ENCODE data around the gene POLR2J. TPM values are rescaled to one million over a fixed set of nuclear protein-coding genes. Genes with fewer than 3 reads are reported as not detected.
"Not testable (repeated sequence)": the region's sequence is repeated elsewhere in the genome, so short reads cannot be mapped to it uniquely, and the experiment has no call there.

Gene POLR2J
- 10 to 100 TPM in 3 of 4 donors, 1 to 10 TPM in 1; 6.9 to 31.5 (median 20.8) TPM for total RNA-seq

GRCh38 chr7:102478314-102479208 lies at the start of gene POLR2J:
TSS of gene POLR2J (minus strand) at chr7:102478922. CDS start at chr7:102478860, 62 bp downstream.
- intact Hi-C loops (cut with DNase I); H3K4me1 ChIP-seq; H3K9me3 ChIP-seq; H3K36me3 ChIP-seq; H3K27me3 ChIP-seq; H3K27ac ChIP-seq: not testable (repeated sequence)
- TF ChIP-seq CTCF (IDR thresholded peaks at IDR 0.05) (peak in 4 of 6 experiments; percentile 16 to 62 (median 36)), POLR2A (IDR thresholded peaks at IDR 0.05) (peak in 1 of 2 donors; percentile 47)
- H3K4me3 ChIP-seq (replicated peaks in 1 of 3): peak within 1 kb of the TSS in 1 of 3 donors; percentile 40
- peak; percentile 67 to 86 for DNase-seq
- WGBS, 2 donors: 0% methylated on average over 1 of the region's 72 CpGs; no CpG with 5 or more reads in 1 of the 2 donors

DNA sequence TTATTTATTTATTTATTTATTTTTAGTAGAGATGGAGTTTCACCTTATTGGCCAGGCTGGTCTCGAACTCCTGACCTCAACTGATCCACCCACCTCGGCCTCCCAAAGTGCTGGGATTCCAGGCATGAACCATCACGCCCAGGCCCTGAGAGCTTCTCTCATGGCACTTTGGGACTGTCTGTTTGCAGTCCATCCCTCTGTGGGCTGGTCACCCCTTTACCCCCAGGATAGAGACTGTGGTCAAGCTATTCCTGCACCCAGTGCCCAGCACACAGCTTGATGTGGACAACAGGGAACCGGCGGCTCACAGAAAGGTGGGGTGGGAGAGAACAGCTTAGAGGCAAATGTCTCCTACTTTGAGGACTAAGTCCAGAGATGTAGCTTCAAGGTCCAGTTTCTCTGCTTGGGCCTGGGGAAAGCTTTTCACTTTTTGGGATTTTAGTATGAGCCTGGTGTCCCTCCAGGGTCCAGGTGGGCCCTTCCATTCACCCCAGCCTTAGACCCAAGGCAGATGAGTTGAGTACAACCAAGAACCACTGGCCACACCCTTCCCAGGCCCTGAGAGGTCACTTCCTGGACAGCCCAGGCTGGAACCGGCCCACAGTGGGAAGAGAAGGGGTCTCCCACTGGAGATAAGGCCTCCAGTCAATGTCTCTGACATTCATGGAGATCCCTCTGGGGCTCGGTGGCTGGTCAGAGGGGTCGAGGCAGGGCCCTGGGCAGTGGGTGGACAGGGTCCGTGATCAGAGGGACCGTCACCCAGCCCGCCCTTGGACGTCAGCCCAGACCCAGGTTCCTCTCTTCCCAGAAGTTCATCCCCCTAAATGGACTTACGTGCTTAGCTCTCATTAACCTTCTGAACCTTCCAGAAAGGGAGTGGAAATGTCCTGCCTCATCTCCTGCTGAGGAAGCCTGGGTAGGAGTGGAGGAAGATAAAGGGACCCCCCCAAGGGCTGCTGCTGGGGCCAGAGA lies 49.4 kb upstream of the POLR2J start:
- H3K36me3 ChIP-seq; DNase-seq; H3K9me3 ChIP-seq; H3K4me3 ChIP-seq (replicated peaks in 1 of 3); intact Hi-C loops (cut with DNase I); H3K27ac ChIP-seq; H3K4me1 ChIP-seq; H3K27me3 ChIP-seq: not testable (repeated sequence)
- WGBS, 2 donors: 90% methylated on average over 2 of the region's 13 CpGs; no CpG with 5 or more reads in 1 of the 2 donors

- H3K27me3 ChIP-seq, DNase-seq: not testable (repeated sequence)
- WGBS, 2 donors: 44 to 67% methylated on average over 1 of the region's 8 CpGs
These were observed 48.5 kb upstream of the POLR2J start for GRCh38 chr7:102527182-102527581.

GRCh38 chr7:102524803-102525202 lies 46.1 kb upstream of the POLR2J start:
- H3K27ac ChIP-seq; H3K4me1 ChIP-seq; DNase-seq; intact Hi-C loops (cut with DNase I); H3K36me3 ChIP-seq; H3K4me3 ChIP-seq (replicated peaks in 1 of 3); H3K9me3 ChIP-seq; H3K27me3 ChIP-seq: not testable (repeated sequence)
- 33% methylated on average over 1 of the region's 2 CpGs; no CpG with 5 or more reads in 1 of the 2 donors for WGBS, 2 donors

More at GRCh38 chr7:102527182-102527581, 48.5 kb upstream of the POLR2J start:
- H3K4me1 ChIP-seq; H3K27ac ChIP-seq; intact Hi-C loops (cut with DNase I); H3K36me3 ChIP-seq; H3K9me3 ChIP-seq; H3K4me3 ChIP-seq (replicated peaks in 1 of 3): not testable (repeated sequence)

DNA sequence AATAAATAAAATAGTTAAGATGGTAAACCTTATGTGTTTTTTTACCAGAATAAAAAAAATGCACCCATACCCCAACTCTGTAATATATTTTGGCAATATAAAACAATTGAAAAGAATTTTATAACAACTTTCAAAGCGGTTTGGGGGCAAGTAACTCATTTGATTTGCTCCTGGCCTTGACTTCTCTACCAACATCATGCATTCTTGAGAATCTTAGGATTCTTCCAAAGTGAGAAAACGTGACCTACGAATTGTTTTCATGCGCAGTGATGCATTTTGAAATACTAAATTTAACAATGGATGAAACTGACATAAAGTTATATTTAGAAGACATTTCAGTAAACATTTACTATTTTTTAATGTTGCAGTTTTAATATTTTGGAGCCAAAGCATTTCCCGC lies 42.1 kb upstream of the POLR2J start:
- H3K4me1 ChIP-seq; H3K27ac ChIP-seq; H3K27me3 ChIP-seq; DNase-seq; intact Hi-C loops (cut with DNase I); H3K4me3 ChIP-seq (replicated peaks in 1 of 3); H3K36me3 ChIP-seq; H3K9me3 ChIP-seq: not testable (repeated sequence)
- whole genome bisulfite sequencing, 2 donors: 90% methylated on average over 4 of the region's 5 CpGs; no CpG with 5 or more reads in 1 of the 2 donors

- WGBS, 2 donors: no CpG with 5 or more reads among the region's 61 CpGs
- intact Hi-C loops (cut with DNase I); H3K36me3 ChIP-seq; H3K27me3 ChIP-seq; H3K27ac ChIP-seq; H3K4me1 ChIP-seq; H3K4me3 ChIP-seq (replicated peaks in 1 of 3); H3K9me3 ChIP-seq: not testable (repeated sequence)
- DNase-seq: peak in 1 of 2 donors; percentile 1
These were observed 38.9 kb upstream of the POLR2J start, which contains the start of gene RASA4B for GRCh38 chr7:102517550-102518147. TSS of gene RASA4B (minus strand) at chr7:102517777. CDS start at chr7:102517710, 67 bp downstream.

DNA sequence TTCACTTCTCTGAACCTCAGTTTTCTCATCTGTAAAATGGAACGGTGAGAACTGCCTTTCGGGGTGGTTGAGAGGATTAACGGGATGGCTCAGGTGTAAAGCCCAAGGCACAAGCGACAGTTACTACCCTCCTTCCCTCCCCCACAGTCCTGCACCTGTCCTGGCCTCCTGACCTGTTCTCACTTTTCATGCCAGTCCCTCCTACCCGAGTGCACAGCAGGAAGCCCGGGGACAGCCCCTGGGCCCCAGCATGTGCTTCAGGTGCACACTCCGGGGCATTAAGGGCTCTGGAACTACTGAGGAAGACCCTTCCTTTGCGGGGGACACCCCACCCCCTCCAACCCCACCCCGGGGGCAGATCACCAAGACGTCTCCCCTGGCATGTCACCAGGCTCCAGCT lies 38.2 kb upstream of the POLR2J start:
- H3K27me3 ChIP-seq; DNase-seq; H3K27ac ChIP-seq; H3K4me1 ChIP-seq; H3K4me3 ChIP-seq (replicated peaks in 1 of 3); intact Hi-C loops (cut with DNase I); H3K9me3 ChIP-seq; H3K36me3 ChIP-seq: not testable (repeated sequence)
- no CpG with 5 or more reads among the region's 10 CpGs for WGBS, 2 donors

- H3K4me1 ChIP-seq; H3K27ac ChIP-seq; H3K9me3 ChIP-seq; H3K27me3 ChIP-seq; intact Hi-C loops (cut with DNase I); DNase-seq; H3K36me3 ChIP-seq; H3K4me3 ChIP-seq (replicated peaks in 1 of 3): not testable (repeated sequence)
- WGBS, 2 donors: no CpG with 5 or more reads among the region's 3 CpGs
These were observed 37.2 kb upstream of the POLR2J start for GRCh38 chr7:102515889-102516288.

GRCh38 chr7:102514881-102515721 lies 36.4 kb upstream of the POLR2J start:
- H3K36me3 ChIP-seq; H3K27me3 ChIP-seq; H3K4me3 ChIP-seq (replicated peaks in 1 of 3); H3K27ac ChIP-seq; DNase-seq; H3K9me3 ChIP-seq; H3K4me1 ChIP-seq; intact Hi-C loops (cut with DNase I): not testable (repeated sequence)
- WGBS, 2 donors: no CpG with 5 or more reads among the region's 15 CpGs

DNA sequence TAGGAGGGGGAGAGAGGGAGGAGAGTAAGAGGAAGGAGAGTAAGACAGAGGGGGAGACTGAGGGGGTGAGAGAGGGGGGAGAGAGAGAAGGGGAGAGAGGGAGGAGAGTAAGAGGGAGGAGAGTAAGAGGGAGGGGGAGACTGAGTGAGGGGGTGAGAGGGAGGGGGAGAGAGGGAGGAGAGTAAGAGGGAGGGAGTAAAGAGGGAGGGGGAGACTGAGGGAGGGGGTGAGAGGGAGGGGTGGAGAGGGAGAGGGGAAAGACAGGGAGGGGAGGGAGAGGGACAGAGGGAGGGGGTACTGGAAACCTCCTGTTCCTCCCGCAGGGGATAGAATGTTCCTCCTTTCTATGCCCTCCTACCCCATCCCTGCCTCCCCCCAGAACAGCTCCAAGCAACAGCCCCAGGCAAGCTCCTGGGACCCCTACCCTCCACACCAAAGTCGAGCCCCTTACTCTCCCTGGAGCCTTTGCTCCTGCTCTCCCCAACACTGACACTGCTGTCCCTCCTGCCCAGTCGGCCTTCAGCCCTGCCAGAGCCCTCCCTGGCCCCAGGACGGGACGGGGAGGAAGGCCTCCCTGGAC lies 34.0 kb upstream of the POLR2J start:
- peak overlapping the region; percentile 29 to 67 (median 65) for H3K27ac ChIP-seq
- peak; percentile 9 to 64 for DNase-seq
- H3K36me3 ChIP-seq; H3K27me3 ChIP-seq; H3K4me3 ChIP-seq (replicated peaks in 1 of 3); H3K4me1 ChIP-seq; H3K9me3 ChIP-seq; intact Hi-C loops (cut with DNase I): not testable (repeated sequence)
- 3 to 12% methylated on average over 2 to 5 of the region's 5 CpGs for WGBS, 2 donors
